Measurements from ENCODE around the gene INTS14. TPM values are rescaled to one million over a fixed set of nuclear protein-coding genes. Genes with fewer than 3 reads are reported as not detected.
"Not testable (repeated sequence)": the region's sequence is repeated elsewhere in the genome, so short reads cannot be mapped to it uniquely, and the experiment has no call there.

The INTS14 gene
- total RNA-seq, 3 donors from 2014 or later (not counting 1 experiment from before 2014, with no cell fraction given) = 23.5 to 33.6 (median 26.4) TPM

GRCh38 chr15:65558997-65559760 is 51.8 kb downstream of the INTS14 start:
- intact Hi-C loops (cut with micrococcal nuclease) = no loop called here
- no peak for TF ChIP-seq CTCF (IDR thresholded peaks at IDR 0.05)
- no peaks in the 10 kb centered on the region for H3K36me3 Mint-ChIP-seq
- no peaks in the 10 kb centered on the region for H3K27me3 ChIP-seq (ENCODE audit: control insufficient read depth, insufficient read depth, low read length)
- H3K36me3 ChIP-seq (ENCODE audit: control insufficient read depth, insufficient read depth, low read length) = peaks cover 7% of the 10 kb centered on the region
- no peak overlapping the region for H3K27ac ChIP-seq (ENCODE audit: low read length)
- no peak overlapping the region for H3K4me3 Mint-ChIP-seq
- H3K9me3 Mint-ChIP-seq = no peaks in the 10 kb centered on the region
- no peaks in the 10 kb centered on the region for H3K4me1 ChIP-seq (ENCODE audit: control insufficient read depth, insufficient read depth, low read length)
- DNase-seq = no peak
- 99% methylated on average over 5 of the region's 6 CpGs for WGBS (ENCODE audit: insufficient coverage)
- ATAC-seq = no peak
- H3K9me3 ChIP-seq (ENCODE audit: control insufficient read depth, insufficient read depth, low read length) = no peaks in the 10 kb centered on the region
- H3K4me1 Mint-ChIP-seq = no peaks in the 10 kb centered on the region
- no peak overlapping the region for H3K27ac Mint-ChIP-seq
- no peaks in the 10 kb centered on the region for H3K27me3 Mint-ChIP-seq (ENCODE audit: low read depth in 2 of 2)
- H3K4me3 ChIP-seq (ENCODE audit: low read length) = no peak overlapping the region

- Histone ChIP-seq H3K27ac (ENCODE audit: low read length) (no peak overlapping the region), H3K36me3 (ENCODE audit: control insufficient read depth, insufficient read depth, low read length) (peaks cover 7% of the 10 kb centered on the region), H3K4me3 (ENCODE audit: low read length) (no peak overlapping the region), H3K4me1 (ENCODE audit: control insufficient read depth, insufficient read depth, low read length) (no peaks in the 10 kb centered on the region), H3K9me3 (ENCODE audit: control insufficient read depth, insufficient read depth, low read length) (no peaks in the 10 kb centered on the region), H3K27me3 (ENCODE audit: control insufficient read depth, insufficient read depth, low read length) (no peaks in the 10 kb centered on the region)
- WGBS (ENCODE audit: insufficient coverage) = 96% methylated on average over 5 of the region's 5 CpGs
- H3K4me3 Mint-ChIP-seq = no peak overlapping the region
- no peak for DNase-seq
- H3K9me3 Mint-ChIP-seq = no peaks in the 10 kb centered on the region
- no peaks in the 10 kb centered on the region for H3K4me1 Mint-ChIP-seq
- H3K36me3 Mint-ChIP-seq = no peaks in the 10 kb centered on the region
- no peak for TF ChIP-seq CTCF (IDR thresholded peaks at IDR 0.05)
- no peak for ATAC-seq
- no peaks in the 10 kb centered on the region for H3K27me3 Mint-ChIP-seq (ENCODE audit: low read depth in 2 of 2)
- intact Hi-C loops (cut with micrococcal nuclease) = no loop called here
- no peak overlapping the region for H3K27ac Mint-ChIP-seq
Measured at GRCh38 chr15:65558336-65558735, 52.6 kb downstream of the INTS14 start.

GRCh38 chr15:65556622-65557021 is 54.3 kb downstream of the INTS14 start:
- Mint-ChIP-seq H3K36me3 (no peaks in the 10 kb centered on the region), H3K4me3 (no peak overlapping the region), H3K4me1 (no peaks in the 10 kb centered on the region), H3K9me3 (no peaks in the 10 kb centered on the region), H3K27me3 (ENCODE audit: low read depth in 2 of 2) (no peaks in the 10 kb centered on the region), H3K27ac (no peak overlapping the region)
- intact Hi-C loops (cut with micrococcal nuclease) = no loop called here
- H3K27ac ChIP-seq (ENCODE audit: low read length) = no peak overlapping the region
- H3K4me3 ChIP-seq (ENCODE audit: low read length) = no peak overlapping the region
- no peaks in the 10 kb centered on the region for H3K27me3 ChIP-seq (ENCODE audit: control insufficient read depth, insufficient read depth, low read length)
- 98% methylated on average over 7 of the region's 7 CpGs for WGBS (ENCODE audit: insufficient coverage)
- H3K4me1 ChIP-seq (ENCODE audit: control insufficient read depth, insufficient read depth, low read length) = no peaks in the 10 kb centered on the region
- H3K36me3 ChIP-seq (ENCODE audit: control insufficient read depth, insufficient read depth, low read length) = peaks cover 7% of the 10 kb centered on the region
- no peak for ATAC-seq
- DNase-seq = no peak
- H3K9me3 ChIP-seq (ENCODE audit: control insufficient read depth, insufficient read depth, low read length) = no peaks in the 10 kb centered on the region
- no peak for TF ChIP-seq CTCF (IDR thresholded peaks at IDR 0.05)

- TF ChIP-seq CTCF (IDR thresholded peaks at IDR 0.05) = no peak
- Mint-ChIP-seq H3K36me3 (no peaks in the 10 kb centered on the region), H3K4me3 (no peak overlapping the region), H3K27me3 (ENCODE audit: low read depth in 2 of 2) (no peaks in the 10 kb centered on the region), H3K27ac (no peak overlapping the region), H3K4me1 (peaks cover 4 to 10% of the 10 kb centered on the region in 2 donors), H3K9me3 (no peaks in the 10 kb centered on the region)
- intact Hi-C loops (cut with micrococcal nuclease) = no loop called here
- Histone ChIP-seq H3K4me3 (ENCODE audit: low read length) (no peak overlapping the region), H3K27ac (ENCODE audit: low read length) (no peak overlapping the region), H3K36me3 (ENCODE audit: control insufficient read depth, insufficient read depth, low read length) (peaks cover 7% of the 10 kb centered on the region), H3K9me3 (ENCODE audit: control insufficient read depth, insufficient read depth, low read length) (no peaks in the 10 kb centered on the region), H3K4me1 (ENCODE audit: control insufficient read depth, insufficient read depth, low read length) (no peaks in the 10 kb centered on the region), H3K27me3 (ENCODE audit: control insufficient read depth, insufficient read depth, low read length) (no peaks in the 10 kb centered on the region)
- ATAC-seq = no peak
- WGBS (ENCODE audit: insufficient coverage) = 100% methylated on average over 2 of the region's 3 CpGs
- no peak for DNase-seq
Measured at GRCh38 chr15:65553691-65554090, 57.2 kb downstream of the INTS14 start.

- H3K36me3 Mint-ChIP-seq; ATAC-seq; intact Hi-C loops (cut with micrococcal nuclease); DNase-seq; H3K36me3 ChIP-seq (ENCODE audit: control insufficient read depth, insufficient read depth, low read length); H3K27me3 ChIP-seq (ENCODE audit: control insufficient read depth, insufficient read depth, low read length); H3K9me3 Mint-ChIP-seq; H3K27ac ChIP-seq (ENCODE audit: low read length); H3K9me3 ChIP-seq (ENCODE audit: control insufficient read depth, insufficient read depth, low read length); H3K27ac Mint-ChIP-seq; H3K4me1 ChIP-seq (ENCODE audit: control insufficient read depth, insufficient read depth, low read length); H3K4me3 ChIP-seq (ENCODE audit: low read length); H3K27me3 Mint-ChIP-seq (ENCODE audit: low read depth in 2 of 2); H3K4me3 Mint-ChIP-seq: not testable (repeated sequence)
- WGBS (ENCODE audit: insufficient coverage) = 100% methylated on average over 3 of the region's 6 CpGs
- H3K4me1 Mint-ChIP-seq = peaks cover 5 to 11% of the 10 kb centered on the region in 2 donors
Measured at GRCh38 chr15:65552851-65553250, 58.1 kb downstream of the INTS14 start.
